Tibial nerve (tissue), 4 donors: ENCODE results near the gene TMEM255B. TPM values are rescaled to one million over a fixed set of nuclear protein-coding genes. Genes with fewer than 3 reads are reported as not detected.
"Not testable (repeated sequence)": the region's sequence is repeated elsewhere in the genome, so short reads cannot be mapped to it uniquely, and the experiment has no call there.

ENCODE experiments used
- DNase-seq, 2 donors: peaks; one replicate each; pipeline ENCODE4 v3.0.0-alpha.2; 2019; ENCODE audit warnings: low spot score in 2 of 2
- H3K27ac ChIP-seq, 4 donors: fragments of 200-600 bp; sonication (generic) in 3 of 4; one replicate each; pipeline ENCODE4 v1.5.1; 2017 to 2019; ENCODE audit warnings: mild to moderate bottlenecking in 1 of 4
- H3K27me3 ChIP-seq, 2 donors: fragments of 200-600 bp; sonication (generic) in 1 of 2; one replicate each; pipeline versions ENCODE4 v1.5.1 to v1.6.0; 2017 to 2019
- H3K36me3 ChIP-seq, 3 donors: fragments of 200-600 bp; sonication (generic); one replicate each; pipeline ENCODE4 v1.5.1; 2018 to 2019
- H3K4me1 ChIP-seq, 4 donors: fragments of 200-600 bp; sonication (generic) in 3 of 4; one replicate each; pipeline ENCODE4 v1.5.1; 2017 to 2019
- H3K4me3 ChIP-seq, 4 donors: fragments of 200-600 bp; sonication (generic) in 3 of 4; one replicate each; pipeline ENCODE4 v1.5.1; 2017 to 2019; ENCODE audit warnings: mild to moderate bottlenecking in 1 of 4, moderate library complexity in 1 of 4
- H3K9me3 ChIP-seq, 4 donors: fragments of 200-600 bp; sonication (generic) in 3 of 4; one replicate each; pipeline ENCODE4 v1.5.1; 2017 to 2019
- EP300 ChIP-seq, 2 donors: sonication (generic); formaldehyde crosslinking; IDR thresholded peaks; one replicate each; pipeline ENCODE4 v1.6.1; 2017; ENCODE audit warnings: antibody characterized with exemption in 2 of 2, mild to moderate bottlenecking in 1 of 2
- POLR2A ChIP-seq, 2 donors: fragments of 450-650 bp; IDR thresholded peaks; one replicate each; pipeline ENCODE4 v1.6.1; 2017; ENCODE audit warnings: antibody characterized with exemption in 2 of 2, mild to moderate bottlenecking in 2 of 2, moderate library complexity in 2 of 2
- WGBS, 2 donors: methylation state at CpG; one replicate each; pipeline ENCODE4 v1.1.5; 2018; 5-methylcytosine and 5-hydroxymethylcytosine counted together
- total RNA-seq, 4 donors: library from RNA; depleted of rRNA; stranded (reverse); fragments of >200 nt; gene quantifications; one replicate each; pipeline ENCODE4 v1.1.0, GENCODE V29; 2016
- TF ChIP-seq, protein P1 (sequence below), 5 experiments: fragments of 200-600 bp in 3 of 5; fragments of 450-650 bp in 2 of 5; sonication (generic) in 3 of 5; IDR thresholded peaks; one replicate each; pipeline ENCODE4 v1.5.1; 2016 to 2019; ENCODE audit warnings: antibody characterized with exemption in 5 of 5, mild to moderate bottlenecking in 3 of 5, moderate library complexity in 2 of 5

TMEM255B gene
- total RNA-seq, 4 donors from 2014 or later: 3.3 to 21.6 (median 10.9) TPM

DNA sequence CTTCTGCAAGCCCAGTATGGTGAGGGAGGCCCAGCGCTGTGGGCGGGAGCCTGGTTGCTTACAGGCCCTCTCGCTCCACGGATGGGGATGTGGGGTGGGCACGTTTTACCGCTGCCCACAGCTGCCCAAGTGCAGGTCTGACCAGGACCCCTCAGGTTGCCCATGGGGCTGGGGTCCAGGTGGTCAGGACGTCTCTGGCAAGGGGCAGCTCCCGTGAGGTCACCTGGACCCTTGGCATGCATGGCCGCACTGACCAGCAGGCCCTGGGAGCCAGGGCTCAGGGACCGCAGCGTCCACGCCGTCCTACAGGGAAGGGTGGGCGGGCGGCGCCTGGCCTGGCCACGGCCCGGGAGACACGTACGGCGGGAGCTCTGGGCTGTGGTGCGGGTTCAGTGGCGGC lies 72.0 kb downstream of the TMEM255B start:
- Histone ChIP-seq H3K27ac (no peak overlapping the region), H3K36me3 (peaks cover 0 to 76% (median 2%) of the 10 kb centered on the region in 3 donors), H3K9me3 (no peaks in the 10 kb centered on the region), H3K4me1 (peaks cover 0 to 13% (median 0%) of the 10 kb centered on the region in 4 donors), H3K4me3 (no peak overlapping the region), H3K27me3 (no peaks in the 10 kb centered on the region)
- WGBS, 2 donors: 88 to 89% methylated on average over 22 to 23 of the region's 23 CpGs
- TF ChIP-seq EP300 (IDR thresholded peaks at IDR 0.05): no peak
- TF ChIP-seq, protein P1, sequence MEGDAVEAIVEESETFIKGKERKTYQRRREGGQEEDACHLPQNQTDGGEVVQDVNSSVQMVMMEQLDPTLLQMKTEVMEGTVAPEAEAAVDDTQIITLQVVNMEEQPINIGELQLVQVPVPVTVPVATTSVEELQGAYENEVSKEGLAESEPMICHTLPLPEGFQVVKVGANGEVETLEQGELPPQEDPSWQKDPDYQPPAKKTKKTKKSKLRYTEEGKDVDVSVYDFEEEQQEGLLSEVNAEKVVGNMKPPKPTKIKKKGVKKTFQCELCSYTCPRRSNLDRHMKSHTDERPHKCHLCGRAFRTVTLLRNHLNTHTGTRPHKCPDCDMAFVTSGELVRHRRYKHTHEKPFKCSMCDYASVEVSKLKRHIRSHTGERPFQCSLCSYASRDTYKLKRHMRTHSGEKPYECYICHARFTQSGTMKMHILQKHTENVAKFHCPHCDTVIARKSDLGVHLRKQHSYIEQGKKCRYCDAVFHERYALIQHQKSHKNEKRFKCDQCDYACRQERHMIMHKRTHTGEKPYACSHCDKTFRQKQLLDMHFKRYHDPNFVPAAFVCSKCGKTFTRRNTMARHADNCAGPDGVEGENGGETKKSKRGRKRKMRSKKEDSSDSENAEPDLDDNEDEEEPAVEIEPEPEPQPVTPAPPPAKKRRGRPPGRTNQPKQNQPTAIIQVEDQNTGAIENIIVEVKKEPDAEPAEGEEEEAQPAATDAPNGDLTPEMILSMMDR (IDR thresholded peaks at IDR 0.05): no peak
- no peak for DNase-seq

DNA sequence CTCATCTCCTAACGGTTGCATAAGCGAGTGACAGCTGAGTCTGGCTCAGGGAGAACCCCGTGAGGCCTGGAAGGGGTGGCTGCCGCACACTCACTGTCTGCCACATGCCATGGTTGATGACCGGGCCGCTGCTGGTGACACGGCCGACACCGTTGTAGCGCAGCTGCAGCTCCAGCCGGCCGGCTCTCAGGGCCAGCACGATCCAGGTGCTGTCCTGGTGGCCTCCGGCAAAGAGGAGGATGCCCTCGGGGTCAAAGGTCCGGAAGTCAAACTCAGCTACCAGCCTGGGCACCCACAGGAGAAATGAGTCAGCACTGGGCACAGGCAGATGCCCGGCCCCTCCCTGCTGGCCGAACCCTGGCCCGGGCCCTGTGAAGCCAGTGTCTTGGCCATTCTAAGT lies 73.2 kb downstream of the TMEM255B start:
- Histone ChIP-seq H3K27me3 (no peaks in the 10 kb centered on the region), H3K4me3 (no peak overlapping the region), H3K27ac (no peak overlapping the region), H3K36me3 (peaks cover 0 to 64% (median 2%) of the 10 kb centered on the region in 3 donors), H3K9me3 (no peaks in the 10 kb centered on the region), H3K4me1 (peaks cover 0 to 19% (median 5%) of the 10 kb centered on the region in 4 donors)
- WGBS, 2 donors: 78 to 88% methylated on average over 8 to 15 of the region's 19 CpGs
- no peak for DNase-seq
- TF ChIP-seq, protein P1 (IDR thresholded peaks at IDR 0.05): no peak

GRCh38 chr13:113832631-113833030 lies 73.6 kb downstream of the TMEM255B start:
- H3K27me3 ChIP-seq: no peaks in the 10 kb centered on the region
- no peaks in the 10 kb centered on the region for H3K9me3 ChIP-seq
- H3K36me3 ChIP-seq: peaks cover 0 to 60% (median 0%) of the 10 kb centered on the region in 3 donors
- 90 to 92% methylated on average over 17 to 21 of the region's 23 CpGs for WGBS, 2 donors
- H3K27ac ChIP-seq: no peak overlapping the region
- TF ChIP-seq EP300 (IDR thresholded peaks at IDR 0.05): no peak
- no peak for TF ChIP-seq POLR2A (IDR thresholded peaks at IDR 0.05)
- TF ChIP-seq, protein P1 (IDR thresholded peaks at IDR 0.05): no peak
- H3K4me3 ChIP-seq: no peak overlapping the region
- H3K4me1 ChIP-seq: peaks cover 0 to 23% (median 9%) of the 10 kb centered on the region in 4 donors
- no peak for DNase-seq

GRCh38 chr13:113833111-113833830 lies 74.2 kb downstream of the TMEM255B start:
- Histone ChIP-seq H3K27ac (no peak overlapping the region), H3K9me3 (no peaks in the 10 kb centered on the region), H3K4me1 (peaks cover under 1 to 30% (median 14%) of the 10 kb centered on the region in 4 donors), H3K4me3 (no peak overlapping the region), H3K27me3 (no peaks in the 10 kb centered on the region), H3K36me3 (peaks cover 0 to 53% (median 0%) of the 10 kb centered on the region in 3 donors)
- no peak for DNase-seq
- WGBS, 2 donors: 91 to 93% methylated on average over 25 of the region's 25 CpGs
- no peak for TF ChIP-seq EP300 (IDR thresholded peaks at IDR 0.05)
- TF ChIP-seq, protein P1 (IDR thresholded peaks at IDR 0.05): no peak
- no peak for TF ChIP-seq POLR2A (IDR thresholded peaks at IDR 0.05)

- not testable (repeated sequence) for H3K27me3 ChIP-seq, H3K9me3 ChIP-seq, DNase-seq, H3K4me3 ChIP-seq, H3K27ac ChIP-seq
- peaks cover 0 to 50% (median 0%) of the 10 kb centered on the region in 3 donors for H3K36me3 ChIP-seq
- peaks cover 5 to 37% (median 22%) of the 10 kb centered on the region in 4 donors for H3K4me1 ChIP-seq
- WGBS, 2 donors: 85 to 92% methylated on average over 15 to 17 of the region's 17 CpGs
Observed at GRCh38 chr13:113834006-113834405, 75.0 kb downstream of the TMEM255B start.
